SHP77 (cell line): Measurements from ENCODE around the gene TBX20.
"Not testable (repeated sequence)": the region's sequence is repeated elsewhere in the genome, so short reads cannot be mapped to it uniquely, and the experiment has no call there.

Source experiments
- DNase-seq, 2 experiments: peaks; one replicate each; lab custom pipeline; 2025; lab: John Stamatoyannopoulos, UW

Gene TBX20

DNA sequence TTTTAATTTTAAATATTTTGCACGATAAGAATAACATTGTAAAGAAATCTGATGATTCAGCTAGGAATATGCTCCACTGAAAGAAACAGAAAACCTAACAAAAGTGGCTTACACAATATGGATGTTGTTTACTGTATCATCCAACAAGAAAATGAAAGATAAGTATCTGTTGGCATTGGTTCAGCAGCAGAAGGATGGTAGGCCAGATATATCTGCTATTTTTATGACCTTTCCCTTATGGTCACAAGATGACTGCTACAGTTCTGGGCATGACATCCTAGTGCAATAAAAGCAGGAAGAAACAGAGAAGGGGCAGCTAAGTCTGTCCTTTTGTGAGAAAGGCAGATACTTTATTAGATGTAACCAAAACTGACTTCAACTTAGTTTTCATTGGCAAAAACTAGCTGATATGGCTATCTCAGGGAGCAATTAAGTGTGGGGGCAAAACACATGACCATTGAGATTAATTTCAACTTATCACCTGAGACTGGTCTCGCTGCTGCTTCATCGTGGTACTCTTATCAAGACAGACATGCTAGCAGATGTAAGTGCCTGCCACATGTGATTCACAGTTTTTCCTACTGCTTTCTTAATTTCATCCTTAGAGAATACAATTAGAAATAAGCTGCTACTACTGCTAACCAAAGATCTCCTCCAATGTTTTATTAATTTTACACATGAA is 92.7 kb downstream of the TBX20 start:
- DNase-seq, result not testable (repeated sequence)
